Upper lobe of left lung (tissue), 4 donors: ENCODE results near the gene AP3S2.

ENCODE experiments used
- EP300 ChIP-seq, 4 donors: sonication (generic); formaldehyde crosslinking; IDR thresholded peaks; one replicate each; pipeline ENCODE4 v1.5.1; 2017; ENCODE audit warnings: antibody characterized with exemption in 4 of 4, control low read depth in 2 of 4
- POLR2A ChIP-seq, 4 donors: fragments of 450-650 bp; IDR thresholded peaks; one replicate each; pipeline ENCODE4 v1.5.1; 2016 to 2017; ENCODE audit warnings: antibody characterized with exemption in 4 of 4, mild to moderate bottlenecking in 2 of 4
- POLR2AphosphoS5 ChIP-seq, 2 donors: sonication (generic); formaldehyde crosslinking; IDR thresholded peaks; one replicate each; pipeline ENCODE4 v1.5.1; 2017; ENCODE audit warnings: antibody characterized with exemption in 2 of 2
- TF ChIP-seq, protein P1 (sequence below), 6 experiments: fragments of 450-650 bp in 4 of 6; fragments of 200-600 bp in 2 of 6; sonication (generic) in 2 of 6; IDR thresholded peaks; one replicate each; pipeline ENCODE4 v1.5.1; 2016 to 2019; ENCODE audit warnings: antibody characterized with exemption in 6 of 6

DNA sequence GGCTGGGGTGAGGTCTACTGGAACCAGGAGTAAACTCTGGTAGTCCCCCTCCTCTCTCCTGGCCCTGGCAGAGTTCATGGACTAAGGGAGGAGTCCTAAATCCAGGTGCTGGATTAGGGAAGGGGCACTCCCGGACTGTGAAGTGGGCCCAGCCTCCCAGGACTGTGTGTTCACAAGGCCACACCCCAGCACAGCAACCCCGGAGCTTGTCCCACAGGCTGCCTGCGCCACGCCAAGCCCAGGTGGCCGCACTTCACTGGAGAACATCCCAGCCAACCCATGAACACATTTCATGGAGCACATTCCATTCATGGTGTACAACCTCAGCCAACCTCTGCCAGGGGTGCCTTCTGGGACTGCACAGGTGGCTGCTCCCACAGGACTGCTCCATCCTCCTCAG lies 10.7 kb upstream of the AP3S2 start:
- TF ChIP-seq POLR2AphosphoS5 (IDR thresholded peaks at IDR 0.05) (no peak), POLR2A (IDR thresholded peaks at IDR 0.05) (no peak), EP300 (IDR thresholded peaks at IDR 0.05) (no peak)
- TF ChIP-seq, protein P1, sequence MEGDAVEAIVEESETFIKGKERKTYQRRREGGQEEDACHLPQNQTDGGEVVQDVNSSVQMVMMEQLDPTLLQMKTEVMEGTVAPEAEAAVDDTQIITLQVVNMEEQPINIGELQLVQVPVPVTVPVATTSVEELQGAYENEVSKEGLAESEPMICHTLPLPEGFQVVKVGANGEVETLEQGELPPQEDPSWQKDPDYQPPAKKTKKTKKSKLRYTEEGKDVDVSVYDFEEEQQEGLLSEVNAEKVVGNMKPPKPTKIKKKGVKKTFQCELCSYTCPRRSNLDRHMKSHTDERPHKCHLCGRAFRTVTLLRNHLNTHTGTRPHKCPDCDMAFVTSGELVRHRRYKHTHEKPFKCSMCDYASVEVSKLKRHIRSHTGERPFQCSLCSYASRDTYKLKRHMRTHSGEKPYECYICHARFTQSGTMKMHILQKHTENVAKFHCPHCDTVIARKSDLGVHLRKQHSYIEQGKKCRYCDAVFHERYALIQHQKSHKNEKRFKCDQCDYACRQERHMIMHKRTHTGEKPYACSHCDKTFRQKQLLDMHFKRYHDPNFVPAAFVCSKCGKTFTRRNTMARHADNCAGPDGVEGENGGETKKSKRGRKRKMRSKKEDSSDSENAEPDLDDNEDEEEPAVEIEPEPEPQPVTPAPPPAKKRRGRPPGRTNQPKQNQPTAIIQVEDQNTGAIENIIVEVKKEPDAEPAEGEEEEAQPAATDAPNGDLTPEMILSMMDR (IDR thresholded peaks at IDR 0.05) = no peak
